HG02763 (cell line): ENCODE measurements around the gene ATXN8OS.
"Not testable (repeated sequence)": the region's sequence is repeated elsewhere in the genome, so short reads cannot be mapped to it uniquely, and the experiment has no call there.

Experiments
- ATAC-seq: cut with Tn5 transposase; IDR thresholded peaks from one replicate; pipeline ENCODE4 v1.9.1; 2021; ENCODE audit warnings: mild to moderate bottlenecking, moderate library complexity; ENCODE audit not compliant: unreplicated experiment

Gene ATXN8OS

GRCh38 chr13:70107498-70108281, at the start of gene ATXN8OS:
Gene ATXN8OS (plus strand): TSS chr13:70107826.
- ATAC-seq: no peak

- no peak for ATAC-seq
Measured at GRCh38 chr13:70080012-70080411, 27.6 kb upstream of the ATXN8OS start.

GRCh38 chr13:70087247-70087646, 20.4 kb upstream of the ATXN8OS start:
- ATAC-seq: no peak

- no peak for ATAC-seq
Measured at GRCh38 chr13:70088926-70089325, 18.7 kb upstream of the ATXN8OS start.

- peak; percentile 38 for ATAC-seq
Measured at GRCh38 chr13:70090036-70090723, 17.4 kb upstream of the ATXN8OS start.

GRCh38 chr13:70098669-70099068, 9.0 kb upstream of the ATXN8OS start:
- no peak for ATAC-seq

- no peak for ATAC-seq
Measured at GRCh38 chr13:70104481-70104880, 3.1 kb upstream of the ATXN8OS start.

GRCh38 chr13:70107125-70107497, 515 bp upstream of the ATXN8OS start:
- no peak for ATAC-seq

GRCh38 chr13:70108356-70109105, 905 bp downstream of the ATXN8OS start, which contains the start of gene KLHL1:
Gene KLHL1 (minus strand): TSS chr13:70108452. CDS start chr13:70107699, 753 bp downstream.
- no peak for ATAC-seq

GRCh38 chr13:70117338-70117905, 9.8 kb downstream of the ATXN8OS start:
- no peak for ATAC-seq

GRCh38 chr13:70125693-70126092, 18.1 kb downstream of the ATXN8OS start:
- ATAC-seq: no peak

GRCh38 chr13:70128098-70128497, 20.5 kb downstream of the ATXN8OS start:
- no peak for ATAC-seq

GRCh38 chr13:70142658-70143057, 35.0 kb downstream of the ATXN8OS start:
- not testable (repeated sequence) for ATAC-seq

- no peak for ATAC-seq
Measured at GRCh38 chr13:70162141-70162540, 54.5 kb downstream of the ATXN8OS start.

- ATAC-seq: no peak
Measured at GRCh38 chr13:70170689-70171088, 63.1 kb downstream of the ATXN8OS start.

- no peak for ATAC-seq
Measured at GRCh38 chr13:70171151-70171550, 63.5 kb downstream of the ATXN8OS start.

GRCh38 chr13:70172946-70173597, 65.4 kb downstream of the ATXN8OS start:
- ATAC-seq: no peak

- ATAC-seq: no peak
Measured at GRCh38 chr13:70173598-70173959, 66.0 kb downstream of the ATXN8OS start.

GRCh38 chr13:70178346-70178745, 70.7 kb downstream of the ATXN8OS start:
- no peak for ATAC-seq
